ENCODE results near the gene SF3B6. TPM values are rescaled to one million over a fixed set of nuclear protein-coding genes. Genes with fewer than 3 reads are reported as not detected.
A peak's percentile ranks its signal among the peaks of the same experiment; 100 is the strongest.
"Not testable (repeated sequence)": the region's sequence is repeated elsewhere in the genome, so short reads cannot be mapped to it uniquely, and the experiment has no call there.

Gene SF3B6
- total RNA-seq, 1 donor from 2014 or later: 59.7 TPM

GRCh38 chr2:24045511-24046508 is 30.3 kb downstream of the SF3B6 start:
- Histone ChIP-seq H3K4me3 (peak overlapping the region; percentile 82), H3K4me1 (peaks cover 43% of the 10 kb centered on the region), H3K27me3 (ENCODE audit: low read depth) (no peaks in the 10 kb centered on the region), H3K9me3 (replicated peaks) (no peaks in the 10 kb centered on the region), H3K27ac (replicated peaks) (no peak overlapping the region), H3K36me3 (no peaks in the 10 kb centered on the region)
- no peak for DNase-seq
- intact Hi-C loops (cut with micrococcal nuclease): no loop called here
- no peak for TF ChIP-seq CTCF (IDR thresholded peaks at IDR 0.05; ENCODE audit: borderline replicate concordance)

DNA sequence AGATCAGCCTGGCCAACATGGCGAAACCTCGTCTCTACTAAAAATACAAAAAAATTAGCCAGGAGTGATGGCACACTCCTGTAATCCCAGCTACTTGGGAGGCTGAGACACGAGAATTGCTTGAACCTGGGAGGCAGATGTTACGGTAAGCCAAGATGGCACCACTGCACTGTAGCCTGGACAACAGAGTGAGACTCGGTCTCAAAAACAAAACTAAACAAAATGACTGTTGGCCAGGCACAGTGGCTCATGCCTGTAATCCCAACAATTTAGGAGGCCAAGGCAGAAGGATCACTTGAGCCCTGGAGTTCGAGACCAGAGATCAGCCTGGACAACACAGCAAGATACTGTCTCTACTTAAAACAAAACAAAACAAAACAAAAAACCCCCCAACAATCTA is 33.0 kb downstream of the SF3B6 start:
- H3K4me1 ChIP-seq: peaks cover 19% of the 10 kb centered on the region
- intact Hi-C loops (cut with micrococcal nuclease): not testable (repeated sequence)

GRCh38 chr2:24040511-24040910 is 35.6 kb downstream of the SF3B6 start:
- intact Hi-C loops (cut with micrococcal nuclease): no loop called here
- H3K27me3 ChIP-seq (ENCODE audit: low read depth): no peaks in the 10 kb centered on the region
- no peak for TF ChIP-seq CTCF (IDR thresholded peaks at IDR 0.05; ENCODE audit: borderline replicate concordance)

More for the DNA sequence above, 33.0 kb downstream of the SF3B6 start:
- H3K36me3 ChIP-seq: peaks cover 14% of the 10 kb centered on the region
- H3K27ac ChIP-seq (replicated peaks); DNase-seq; H3K4me3 ChIP-seq; H3K27me3 ChIP-seq (ENCODE audit: low read depth); H3K9me3 ChIP-seq (replicated peaks): not testable (repeated sequence)

GRCh38 chr2:24038786-24039499 is 37.2 kb downstream of the SF3B6 start:
- Histone ChIP-seq H3K9me3 (replicated peaks) (no peaks in the 10 kb centered on the region), H3K36me3 (peaks cover 33% of the 10 kb centered on the region), H3K27ac (replicated peaks) (no peak overlapping the region), H3K4me3 (no peak overlapping the region), H3K27me3 (ENCODE audit: low read depth) (no peaks in the 10 kb centered on the region), H3K4me1 (no peaks in the 10 kb centered on the region)
- no peak for DNase-seq
- intact Hi-C loops (cut with micrococcal nuclease): no loop called here
- TF ChIP-seq CTCF (IDR thresholded peaks at IDR 0.05; ENCODE audit: borderline replicate concordance): no peak

More at GRCh38 chr2:24040511-24040910, 35.6 kb downstream of the SF3B6 start:
- no peak overlapping the region for H3K27ac ChIP-seq (replicated peaks)
- H3K4me1 ChIP-seq: no peaks in the 10 kb centered on the region
- no peaks in the 10 kb centered on the region for H3K9me3 ChIP-seq (replicated peaks)
- H3K36me3 ChIP-seq: peaks cover 30% of the 10 kb centered on the region
- no peak for DNase-seq
- H3K4me3 ChIP-seq: no peak overlapping the region

DNA sequence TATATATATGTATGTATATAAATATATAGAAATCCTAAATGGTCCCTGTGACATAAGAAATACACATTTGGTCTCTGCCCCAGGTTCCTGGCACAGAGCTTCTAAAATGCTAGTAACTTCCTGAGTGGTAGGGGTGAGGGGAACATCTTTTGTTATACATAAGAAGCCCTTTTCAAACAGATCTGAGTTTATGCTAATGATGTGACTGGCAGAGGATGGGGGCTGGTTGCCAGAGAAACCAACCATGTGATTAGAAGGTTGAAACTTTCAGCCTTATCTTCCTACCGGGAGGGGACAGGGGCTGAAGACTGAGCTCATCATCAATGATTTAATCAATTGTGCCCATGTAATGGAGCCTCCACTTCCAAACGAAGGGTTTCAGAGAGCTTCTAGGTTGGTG is 49.9 kb downstream of the SF3B6 start:
- no peak for DNase-seq
- intact Hi-C loops (cut with micrococcal nuclease): no loop called here
- Histone ChIP-seq H3K27me3 (ENCODE audit: low read depth) (no peaks in the 10 kb centered on the region), H3K4me3 (no peak overlapping the region), H3K27ac (replicated peaks) (no peak overlapping the region), H3K9me3 (replicated peaks) (no peaks in the 10 kb centered on the region), H3K4me1 (no peaks in the 10 kb centered on the region), H3K36me3 (peaks cover 62% of the 10 kb centered on the region)
- no peak for TF ChIP-seq CTCF (IDR thresholded peaks at IDR 0.05; ENCODE audit: borderline replicate concordance)

Data from left ventricle myocardium inferior (tissue), 1 donor.